Activated T-cell treated with anti-CD3 and anti-CD28 coated beads, Interleukin-2, amount 50 U/mL, for 24 hours (primary cell): ENCODE results near the gene LRRN3.

Source experiments
- DNase-seq: peaks from one replicate; pipeline ENCODE4 v3.0.0-alpha.2; 2020
- H3K27ac Mint-ChIP-seq: 2 replicates; pipeline ENCODE4 v1.8.0; 2020; ENCODE audit warnings: mild to moderate bottlenecking, mixed read lengths
- H3K27me3 Mint-ChIP-seq: 2 replicates; pipeline ENCODE4 v1.8.0; 2020; ENCODE audit warnings: mixed read lengths
- H3K36me3 Mint-ChIP-seq: 2 replicates; pipeline ENCODE4 v1.8.0; 2020; ENCODE audit warnings: low read depth, mixed read lengths
- H3K4me1 Mint-ChIP-seq: 2 replicates; pipeline ENCODE4 v1.8.0; 2020; ENCODE audit warnings: low read depth, mixed read lengths
- H3K4me3 Mint-ChIP-seq: 2 replicates; pipeline ENCODE4 v1.8.0; 2020; ENCODE audit warnings: mild to moderate bottlenecking, moderate library complexity, mixed read lengths
- H3K9me3 Mint-ChIP-seq: 2 replicates; pipeline ENCODE4 v1.8.0; 2020; ENCODE audit warnings: mixed read lengths

Gene LRRN3

DNA sequence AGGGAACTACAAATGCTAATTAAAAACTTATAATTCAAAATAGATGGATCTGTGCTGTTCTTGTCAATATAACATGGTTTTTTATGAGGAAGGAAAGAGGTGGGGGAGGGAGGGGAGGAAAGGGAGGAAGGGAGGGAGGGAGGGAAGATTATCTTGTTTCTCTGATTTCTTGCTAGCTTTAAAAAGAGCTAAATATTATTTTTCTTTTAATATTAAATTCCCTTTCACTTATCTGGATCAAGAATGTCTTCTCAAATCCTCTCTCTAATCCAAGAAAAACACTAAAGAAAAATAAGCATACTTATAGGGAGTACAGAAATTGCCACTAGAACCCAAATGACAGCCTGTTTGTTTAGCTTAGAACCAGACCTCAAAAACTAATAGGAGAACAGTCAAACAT, 55.2 kb downstream of the LRRN3 start:
- Mint-ChIP-seq H3K9me3 (no peaks in the 10 kb centered on the region), H3K4me1 (no peaks in the 10 kb centered on the region), H3K27me3 (no peaks in the 10 kb centered on the region), H3K27ac (no peak overlapping the region), H3K4me3 (no peak overlapping the region), H3K36me3 (no peaks in the 10 kb centered on the region)
- no peak for DNase-seq

DNA sequence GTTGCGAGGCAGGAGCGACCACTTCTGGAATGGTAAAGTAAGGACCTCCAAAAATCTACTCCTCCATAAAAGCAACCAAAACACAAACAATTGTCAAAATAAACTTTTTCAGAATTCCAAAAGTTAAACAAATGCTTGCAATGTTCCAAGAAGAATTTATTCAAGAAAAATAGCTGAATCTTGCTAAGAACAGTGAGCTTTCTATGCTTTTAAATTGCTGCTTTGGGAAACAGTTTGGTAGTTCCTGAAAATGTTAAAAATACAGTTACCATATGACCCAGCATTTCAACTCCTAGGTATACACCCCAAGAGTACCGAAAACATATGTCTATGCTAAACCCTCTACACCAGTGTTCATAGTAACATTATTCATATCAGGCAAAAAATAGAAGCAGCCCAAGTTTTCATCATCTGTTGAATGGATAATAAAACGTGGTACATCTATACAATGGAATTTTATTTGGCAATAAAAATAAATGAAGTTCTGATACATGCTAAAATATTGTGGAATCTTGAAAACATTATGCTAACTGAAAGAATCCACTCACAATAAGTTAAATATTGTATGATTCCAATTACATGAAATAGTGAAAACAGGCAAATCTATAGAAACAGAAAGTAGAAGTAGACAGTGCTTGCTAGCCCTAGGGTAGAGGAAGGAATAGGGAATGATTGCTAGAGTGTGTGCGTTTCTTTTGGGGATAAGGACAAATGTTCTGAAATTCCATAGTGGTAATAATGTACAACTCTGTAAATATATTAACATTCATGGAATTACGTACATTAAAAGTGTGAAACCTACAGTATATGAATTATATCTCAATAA, 57.0 kb downstream of the LRRN3 start:
- Mint-ChIP-seq H3K4me3 (no peak overlapping the region), H3K36me3 (no peaks in the 10 kb centered on the region), H3K27me3 (no peaks in the 10 kb centered on the region), H3K9me3 (peaks cover 2% of the 10 kb centered on the region), H3K4me1 (no peaks in the 10 kb centered on the region), H3K27ac (no peak overlapping the region)
- no peak for DNase-seq

DNA sequence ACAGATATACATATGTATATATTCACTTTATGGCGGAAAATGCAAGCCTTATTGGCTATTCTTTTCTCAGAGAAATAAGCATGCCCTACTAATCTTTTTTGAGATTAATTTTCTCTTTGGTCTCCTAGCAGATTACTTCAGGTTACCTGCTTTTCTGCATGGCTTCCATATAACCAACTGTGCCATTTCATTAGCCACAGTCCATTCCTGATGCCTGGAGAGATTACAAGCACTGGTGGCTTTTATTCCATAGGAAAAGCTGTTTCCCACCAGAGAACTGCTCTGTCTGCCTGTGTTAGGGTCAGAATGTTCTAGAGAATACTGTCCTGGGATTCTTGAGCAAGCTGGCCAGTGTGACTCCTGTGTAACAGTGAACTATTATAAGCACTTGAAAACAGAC, 59.8 kb downstream of the LRRN3 start:
- no peak for DNase-seq
- no peak overlapping the region for H3K4me3 Mint-ChIP-seq
- no peak overlapping the region for H3K27ac Mint-ChIP-seq
- no peaks in the 10 kb centered on the region for H3K27me3 Mint-ChIP-seq
- H3K9me3 Mint-ChIP-seq, result peaks cover 2% of the 10 kb centered on the region
- no peaks in the 10 kb centered on the region for H3K4me1 Mint-ChIP-seq
- no peaks in the 10 kb centered on the region for H3K36me3 Mint-ChIP-seq

DNA sequence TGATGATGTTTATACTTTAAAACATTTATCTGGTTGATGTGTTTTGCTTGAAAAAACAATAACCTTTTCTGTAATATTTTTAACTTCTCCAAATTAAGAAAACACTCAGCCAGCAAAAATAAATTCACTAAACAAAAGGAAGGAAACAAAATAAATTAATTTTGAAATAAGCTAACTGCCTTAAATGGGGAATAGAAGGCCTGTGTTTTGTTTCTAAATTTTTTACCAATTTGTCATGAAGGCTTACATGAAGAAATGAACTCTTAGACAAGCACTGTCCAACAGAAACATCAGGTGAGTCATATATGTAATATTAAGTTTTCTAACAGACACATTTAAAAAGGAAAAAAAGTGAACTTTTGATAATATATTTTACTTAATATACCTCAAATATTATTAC, 68.5 kb downstream of the LRRN3 start:
- Mint-ChIP-seq H3K27me3 (no peaks in the 10 kb centered on the region), H3K4me3 (no peak overlapping the region), H3K36me3 (no peaks in the 10 kb centered on the region), H3K27ac (no peak overlapping the region), H3K9me3 (peaks cover 2% of the 10 kb centered on the region), H3K4me1 (peaks cover 5% of the 10 kb centered on the region)
- no peak for DNase-seq

DNA sequence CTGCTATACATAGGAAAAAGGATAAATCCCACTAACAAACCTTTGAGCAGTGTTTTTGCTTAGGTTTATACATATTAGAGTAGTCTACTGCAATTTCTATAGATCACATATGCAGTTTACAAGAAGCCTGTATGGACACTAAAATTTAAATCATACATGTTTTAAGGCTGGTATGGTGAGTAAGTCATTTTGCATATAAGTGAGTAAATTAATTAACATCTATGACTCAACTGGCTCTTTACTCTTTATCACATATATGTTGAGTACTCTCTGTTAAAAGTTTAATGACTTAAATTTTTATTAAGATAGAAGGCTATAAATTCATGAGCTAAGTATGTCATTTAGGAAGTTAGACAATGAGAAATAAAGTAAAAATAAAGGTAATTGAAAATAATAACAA, 69.4 kb downstream of the LRRN3 start:
- Mint-ChIP-seq H3K4me3 (no peak overlapping the region), H3K36me3 (no peaks in the 10 kb centered on the region), H3K9me3 (peaks cover 2% of the 10 kb centered on the region), H3K27me3 (no peaks in the 10 kb centered on the region), H3K27ac (no peak overlapping the region), H3K4me1 (peaks cover 5% of the 10 kb centered on the region)
- no peak for DNase-seq

DNA sequence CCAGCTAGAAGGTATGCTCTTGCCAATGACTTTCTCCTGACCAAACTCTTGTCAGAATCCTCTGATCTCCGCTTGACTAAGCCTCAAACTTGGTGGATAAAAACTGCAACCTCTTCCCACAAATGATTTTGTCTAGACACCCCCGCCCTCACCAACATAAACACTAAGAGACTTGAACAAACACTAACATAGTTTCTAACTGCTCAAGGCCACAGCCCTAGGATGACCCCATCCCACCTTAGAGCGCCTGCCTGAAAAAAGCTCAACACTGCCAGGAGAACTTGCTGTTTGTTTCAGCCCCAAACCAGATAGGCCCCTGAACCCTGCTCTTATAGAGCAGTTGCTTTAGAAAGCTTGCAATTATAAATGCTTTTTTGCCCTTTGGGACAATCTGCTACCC, 71.8 kb downstream of the LRRN3 start:
- H3K4me1 Mint-ChIP-seq, result no peaks in the 10 kb centered on the region
- H3K9me3 Mint-ChIP-seq, result no peaks in the 10 kb centered on the region
- no peak overlapping the region for H3K27ac Mint-ChIP-seq
- DNase-seq, result no peak
- H3K27me3 Mint-ChIP-seq, result no peaks in the 10 kb centered on the region
- H3K4me3 Mint-ChIP-seq, result no peak overlapping the region
- H3K36me3 Mint-ChIP-seq, result no peaks in the 10 kb centered on the region

DNA sequence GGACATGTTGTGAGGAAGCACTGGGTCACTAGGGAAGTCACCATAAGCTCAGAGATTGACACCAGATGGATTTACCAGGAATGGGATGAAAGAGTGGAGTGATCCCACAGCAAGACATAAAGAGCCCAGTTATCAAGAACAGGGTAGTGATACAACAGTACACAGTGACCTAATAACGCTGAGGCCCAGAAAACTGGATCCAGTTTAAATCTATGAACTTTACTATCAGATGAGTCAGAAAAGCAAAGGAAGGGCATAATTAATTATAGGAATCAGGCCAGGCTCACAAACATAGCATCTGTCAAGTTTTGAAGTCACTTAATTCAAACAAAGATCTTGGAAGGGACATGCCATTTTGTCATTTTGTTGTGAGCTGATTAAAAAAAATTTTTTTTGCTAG, 73.5 kb downstream of the LRRN3 start:
- Mint-ChIP-seq H3K4me1 (no peaks in the 10 kb centered on the region), H3K27me3 (no peaks in the 10 kb centered on the region), H3K9me3 (no peaks in the 10 kb centered on the region), H3K4me3 (no peak overlapping the region), H3K36me3 (no peaks in the 10 kb centered on the region), H3K27ac (no peak overlapping the region)
- DNase-seq, result no peak

DNA sequence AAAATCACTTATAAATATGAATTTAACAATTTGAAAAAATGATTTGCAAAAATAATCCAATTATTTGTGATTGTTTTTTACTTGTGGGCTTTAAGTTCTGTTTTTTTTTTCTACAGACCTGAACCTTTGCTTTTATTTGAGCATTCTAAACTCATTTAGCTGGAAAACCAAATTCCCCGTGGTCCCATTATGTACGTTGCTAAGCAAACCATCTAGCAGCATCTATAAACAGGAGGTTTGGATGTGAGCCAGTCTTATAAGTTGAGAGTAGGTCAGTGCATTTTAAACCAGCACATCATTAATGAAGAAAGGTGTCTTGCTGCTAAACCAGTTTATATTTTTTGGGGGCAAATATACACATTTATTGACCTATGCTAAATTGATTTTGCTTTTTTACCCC, 77.3 kb downstream of the LRRN3 start:
- Mint-ChIP-seq H3K4me1 (no peaks in the 10 kb centered on the region), H3K27me3 (no peaks in the 10 kb centered on the region), H3K9me3 (no peaks in the 10 kb centered on the region), H3K27ac (no peak overlapping the region), H3K4me3 (no peak overlapping the region), H3K36me3 (no peaks in the 10 kb centered on the region)
- no peak for DNase-seq

DNA sequence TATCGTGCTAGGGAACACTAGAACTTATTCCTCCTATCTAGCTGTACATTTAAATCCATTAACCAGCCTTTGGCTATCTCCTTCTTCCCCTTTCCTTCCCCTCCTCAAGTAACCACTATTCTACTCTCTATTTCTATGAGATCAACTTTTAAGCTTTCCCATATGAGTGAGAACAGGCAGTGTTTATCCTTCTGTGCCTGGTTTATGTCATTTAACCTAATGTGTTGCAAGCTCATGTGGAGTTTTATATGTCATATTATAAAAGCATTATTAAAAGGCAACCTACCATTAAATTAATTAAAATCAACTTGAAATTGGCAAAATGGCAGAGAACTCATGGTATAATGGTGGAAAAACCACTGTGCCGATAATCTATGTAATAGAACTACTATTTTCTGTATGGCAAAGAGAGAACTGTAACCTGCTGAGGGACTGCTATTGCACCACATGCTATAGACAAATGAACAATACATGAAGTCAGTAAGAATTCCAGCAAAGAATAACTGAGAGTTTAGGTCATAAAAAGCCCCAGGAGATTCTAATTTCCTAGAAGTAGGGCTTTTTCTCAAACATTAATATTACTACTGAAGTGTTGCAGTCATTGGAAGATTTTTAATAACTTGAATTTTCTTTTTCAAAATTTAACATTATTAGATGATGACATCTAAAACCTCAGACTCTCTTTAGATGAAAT, 81.8 kb downstream of the LRRN3 start:
- Mint-ChIP-seq H3K9me3 (no peaks in the 10 kb centered on the region), H3K36me3 (no peaks in the 10 kb centered on the region), H3K4me1 (peaks cover 12% of the 10 kb centered on the region), H3K4me3 (no peak overlapping the region), H3K27ac (no peak overlapping the region), H3K27me3 (no peaks in the 10 kb centered on the region)
- no peak for DNase-seq

DNA sequence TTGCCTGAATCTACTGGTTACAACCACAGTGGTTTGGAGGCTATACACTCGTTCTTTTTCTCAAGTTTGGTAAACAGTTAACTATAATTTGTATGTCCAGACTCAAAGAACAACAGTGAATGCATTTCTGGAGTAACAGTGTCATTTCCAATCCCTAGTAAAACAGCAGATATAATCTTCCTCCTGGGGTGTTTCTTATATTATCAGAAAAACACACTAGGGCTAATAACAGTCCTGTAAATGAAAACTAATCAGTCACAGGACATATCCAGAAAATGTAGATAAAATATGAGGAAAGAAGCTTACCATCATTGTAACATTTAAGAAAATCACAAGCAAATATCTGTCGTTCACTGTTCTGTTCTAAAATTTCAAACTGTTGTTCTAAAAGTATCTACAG, 82.6 kb downstream of the LRRN3 start:
- no peaks in the 10 kb centered on the region for H3K27me3 Mint-ChIP-seq
- peaks cover 12% of the 10 kb centered on the region for H3K4me1 Mint-ChIP-seq

DNA sequence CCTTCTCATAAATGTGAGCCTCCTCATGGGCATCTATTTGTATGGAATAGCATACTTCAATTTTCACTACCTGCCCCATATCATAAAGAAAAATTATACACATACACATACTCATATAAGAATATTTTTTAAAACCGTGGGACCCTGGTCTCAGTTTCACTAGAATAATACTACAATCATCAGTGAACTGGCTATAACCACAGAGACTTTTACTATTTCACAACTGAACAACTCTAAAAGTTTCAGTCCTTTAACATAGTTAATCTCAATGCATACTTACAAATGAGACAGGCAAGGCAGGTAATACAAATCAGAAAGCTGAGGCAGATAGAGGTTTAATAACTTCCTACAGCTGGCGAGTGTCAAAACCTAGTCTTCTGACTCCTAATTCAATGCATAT, 83.1 kb downstream of the LRRN3 start:
- H3K4me1 Mint-ChIP-seq, result peaks cover 12% of the 10 kb centered on the region
- no peak overlapping the region for H3K27ac Mint-ChIP-seq
- no peaks in the 10 kb centered on the region for H3K27me3 Mint-ChIP-seq
- H3K9me3 Mint-ChIP-seq, result no peaks in the 10 kb centered on the region
- peaks cover 4% of the 10 kb centered on the region for H3K36me3 Mint-ChIP-seq
- DNase-seq, result no peak
- no peak overlapping the region for H3K4me3 Mint-ChIP-seq

More for the DNA sequence above, 82.6 kb downstream of the LRRN3 start:
- H3K9me3 Mint-ChIP-seq, result no peaks in the 10 kb centered on the region
- no peak overlapping the region for H3K27ac Mint-ChIP-seq
- no peak for DNase-seq
- H3K36me3 Mint-ChIP-seq, result peaks cover under 1% of the 10 kb centered on the region
- no peak overlapping the region for H3K4me3 Mint-ChIP-seq

DNA sequence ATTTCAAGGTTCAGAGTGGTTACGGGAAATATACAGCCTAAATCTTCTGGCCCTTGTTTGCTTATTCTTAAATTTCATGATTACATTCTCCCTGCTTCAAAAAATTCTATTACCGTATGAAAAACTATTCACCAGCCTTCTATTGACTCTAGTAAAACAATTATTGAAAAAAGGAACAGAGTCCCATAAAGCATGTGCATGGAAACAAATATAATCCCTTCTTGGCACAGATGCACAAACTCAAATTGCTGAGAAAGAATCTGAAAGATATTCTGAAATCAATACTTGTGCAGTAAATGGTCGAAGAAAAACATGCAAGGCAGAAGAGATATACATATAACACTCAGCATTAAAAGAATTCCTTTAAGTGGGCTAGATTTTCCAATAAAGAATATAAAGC, 83.6 kb downstream of the LRRN3 start:
- H3K4me1 Mint-ChIP-seq, result peaks cover 12% of the 10 kb centered on the region
- no peak overlapping the region for H3K4me3 Mint-ChIP-seq
- no peak for DNase-seq
- H3K27ac Mint-ChIP-seq, result no peak overlapping the region
- no peaks in the 10 kb centered on the region for H3K9me3 Mint-ChIP-seq
- H3K27me3 Mint-ChIP-seq, result no peaks in the 10 kb centered on the region
- H3K36me3 Mint-ChIP-seq, result peaks cover 4% of the 10 kb centered on the region
